EL (cell line): ENCODE data around the gene LDLRAD3.

Experiments used
- DNase-seq: peaks from one replicate; pipeline ENCODE4 v3.0.0-alpha.2; 2016

The LDLRAD3 gene

GRCh38 chr11:35963911-35964310 is 20.0 kb downstream of the LDLRAD3 start:
- no peak for DNase-seq

DNA sequence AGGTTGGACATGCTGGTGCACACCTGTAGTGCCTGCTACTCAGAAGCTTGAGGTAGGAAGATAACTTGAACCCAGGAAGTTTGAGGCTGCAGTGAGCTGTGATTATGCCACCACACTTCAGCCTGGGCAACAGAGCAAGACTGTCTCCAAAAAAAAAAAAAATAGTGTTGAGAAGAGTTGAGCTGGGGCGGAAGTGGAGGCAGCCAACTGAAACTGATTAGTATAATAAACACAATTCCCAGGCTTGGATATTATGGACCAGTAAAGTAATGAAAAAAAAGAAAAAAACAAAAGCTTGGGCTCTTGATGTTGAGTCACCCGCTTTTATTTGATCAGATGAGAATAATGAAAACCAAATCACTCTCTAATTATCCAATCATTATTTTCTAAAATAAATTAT is 21.0 kb downstream of the LDLRAD3 start:
- DNase-seq: no peak

- DNase-seq: no peak
Measured at GRCh38 chr11:35967042-35967441, 23.2 kb downstream of the LDLRAD3 start.

DNA sequence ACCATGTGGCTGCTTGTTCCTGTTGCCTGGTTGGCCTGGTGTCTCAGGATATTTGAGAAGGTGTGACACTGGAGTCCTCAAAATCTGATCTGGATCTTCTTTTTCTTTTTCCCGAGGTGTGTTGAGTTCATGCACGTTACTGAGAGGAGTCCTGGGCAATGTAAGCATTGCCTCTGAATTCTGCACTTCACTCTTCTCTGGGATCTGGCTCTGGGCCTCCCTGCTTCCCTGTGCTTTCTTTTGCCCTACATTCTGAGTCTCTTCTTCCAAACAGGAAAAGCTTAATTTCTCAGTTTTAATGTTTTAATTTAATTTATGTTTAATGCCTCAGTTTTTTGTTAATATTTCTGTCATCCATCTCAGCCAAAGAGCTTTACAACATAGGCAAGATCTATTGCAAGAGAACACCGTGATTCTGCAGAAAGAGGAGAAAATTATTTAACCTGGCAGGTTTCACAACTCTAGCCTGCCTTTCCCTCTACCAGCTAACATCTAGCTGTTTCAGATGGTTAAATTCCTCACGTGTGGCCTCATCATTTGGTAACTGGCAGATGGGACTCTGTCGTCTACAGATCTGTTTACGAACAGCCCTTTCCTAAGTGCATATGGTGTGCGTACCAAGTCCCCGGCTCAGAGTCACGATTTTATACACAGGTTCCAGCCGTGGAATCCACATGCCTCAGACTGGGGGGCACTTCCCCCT is 24.7 kb downstream of the LDLRAD3 start:
- no peak for DNase-seq

DNA sequence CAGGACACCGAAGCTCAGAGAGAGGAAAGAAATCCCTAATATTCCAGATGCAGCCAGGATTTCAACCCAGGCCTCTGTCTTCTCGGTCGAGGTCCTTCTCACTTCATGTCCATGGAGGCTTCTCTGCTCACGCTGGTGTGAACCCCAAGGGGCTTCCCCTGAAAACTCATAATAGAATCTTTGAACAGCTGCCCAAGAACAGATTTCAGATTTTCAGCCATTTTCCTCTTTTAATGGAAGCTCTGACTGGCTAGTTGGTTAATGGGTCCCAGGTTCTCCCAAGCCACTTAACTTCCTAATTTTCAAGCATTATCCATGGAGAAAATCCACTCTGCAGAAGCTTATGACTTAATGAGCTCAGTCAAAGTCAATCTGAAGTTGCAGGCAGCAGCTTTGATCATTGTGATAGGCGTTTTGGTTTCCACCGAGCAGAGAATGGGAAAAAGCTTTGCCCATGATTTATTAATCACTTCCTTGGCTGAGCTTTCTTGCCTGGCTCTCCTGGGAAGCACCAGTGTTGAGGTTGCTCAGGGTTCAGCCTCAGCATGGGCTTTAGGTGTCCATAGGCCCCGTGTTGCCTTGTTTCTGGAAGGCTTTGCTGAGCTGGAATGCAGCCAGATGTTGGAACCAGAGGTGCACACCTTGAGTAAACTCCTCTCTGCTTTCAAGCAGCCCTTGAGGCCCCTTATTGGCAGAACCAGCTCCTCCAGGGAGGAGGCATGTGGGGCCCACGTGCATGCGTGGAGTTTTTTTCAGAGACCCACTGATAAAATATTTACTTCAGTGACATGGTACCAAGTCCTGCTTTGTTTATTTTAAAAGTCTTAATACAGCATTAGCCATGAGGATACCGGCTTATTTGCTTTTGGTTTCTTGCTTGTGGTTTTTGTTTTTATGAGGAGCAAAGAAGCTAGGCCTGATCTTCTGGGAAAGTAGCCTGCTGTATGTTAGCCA is 25.5 kb downstream of the LDLRAD3 start:
- no peak for DNase-seq

GRCh38 chr11:35970445-35970844 is 26.6 kb downstream of the LDLRAD3 start:
- DNase-seq: no peak

GRCh38 chr11:35971841-35972422 is 28.1 kb downstream of the LDLRAD3 start:
- no peak for DNase-seq

DNA sequence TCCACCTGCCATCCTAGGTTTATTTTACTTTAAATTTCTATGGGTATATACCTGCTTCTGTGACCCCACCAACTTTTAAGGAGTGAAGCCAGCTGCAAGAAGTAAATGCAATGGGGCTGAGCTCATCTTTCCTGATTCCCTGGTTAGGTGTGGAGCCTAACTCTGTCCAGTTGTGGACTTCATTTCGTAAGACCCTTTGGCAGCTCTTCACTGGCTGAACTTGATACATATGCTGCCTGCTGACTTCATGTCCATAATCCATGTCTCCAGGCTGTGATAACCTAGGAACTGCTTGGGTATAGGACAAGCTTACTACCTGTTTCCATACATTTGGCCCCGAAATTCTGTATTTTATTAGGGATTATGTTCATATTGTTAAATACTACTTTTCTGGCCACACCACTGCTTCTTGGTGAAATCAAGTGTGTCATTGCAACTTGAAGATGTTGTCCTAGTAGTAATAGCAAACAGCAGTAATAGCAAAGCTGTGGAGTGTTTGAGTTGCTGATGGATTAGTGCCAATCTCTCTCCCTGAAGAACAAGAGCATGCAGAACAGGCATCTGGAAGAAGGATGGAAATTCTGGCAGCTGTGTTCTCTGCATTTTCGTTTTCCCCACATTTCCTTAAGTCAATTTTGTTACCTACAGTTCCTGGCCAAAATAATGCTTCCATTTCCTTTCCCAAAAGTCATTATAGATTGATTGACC is 31.2 kb downstream of the LDLRAD3 start:
- no peak for DNase-seq

DNA sequence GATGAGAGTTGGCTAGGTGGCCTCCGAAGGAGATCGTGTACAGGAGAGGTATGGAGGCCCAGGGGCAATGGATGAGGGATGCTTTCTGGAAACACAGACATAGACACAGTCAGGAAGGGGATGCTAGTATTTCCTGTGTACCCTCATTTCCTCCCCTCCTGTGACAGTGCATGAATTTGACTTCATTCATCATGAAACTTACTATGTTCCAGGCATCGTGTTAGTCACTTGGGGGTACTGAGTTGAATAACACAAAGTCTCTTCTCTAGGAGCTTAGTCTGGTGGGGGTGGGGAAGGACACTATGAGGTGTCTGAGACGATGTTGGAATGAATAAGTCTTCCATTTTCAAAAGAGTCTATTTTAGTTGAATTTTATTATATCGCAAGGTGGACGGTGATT is 32.6 kb downstream of the LDLRAD3 start:
- no peak for DNase-seq

- DNase-seq: no peak
Measured at GRCh38 chr11:35978183-35978582, 34.3 kb downstream of the LDLRAD3 start.

- no peak for DNase-seq
Measured at GRCh38 chr11:35978891-35979290, 35.0 kb downstream of the LDLRAD3 start.

DNA sequence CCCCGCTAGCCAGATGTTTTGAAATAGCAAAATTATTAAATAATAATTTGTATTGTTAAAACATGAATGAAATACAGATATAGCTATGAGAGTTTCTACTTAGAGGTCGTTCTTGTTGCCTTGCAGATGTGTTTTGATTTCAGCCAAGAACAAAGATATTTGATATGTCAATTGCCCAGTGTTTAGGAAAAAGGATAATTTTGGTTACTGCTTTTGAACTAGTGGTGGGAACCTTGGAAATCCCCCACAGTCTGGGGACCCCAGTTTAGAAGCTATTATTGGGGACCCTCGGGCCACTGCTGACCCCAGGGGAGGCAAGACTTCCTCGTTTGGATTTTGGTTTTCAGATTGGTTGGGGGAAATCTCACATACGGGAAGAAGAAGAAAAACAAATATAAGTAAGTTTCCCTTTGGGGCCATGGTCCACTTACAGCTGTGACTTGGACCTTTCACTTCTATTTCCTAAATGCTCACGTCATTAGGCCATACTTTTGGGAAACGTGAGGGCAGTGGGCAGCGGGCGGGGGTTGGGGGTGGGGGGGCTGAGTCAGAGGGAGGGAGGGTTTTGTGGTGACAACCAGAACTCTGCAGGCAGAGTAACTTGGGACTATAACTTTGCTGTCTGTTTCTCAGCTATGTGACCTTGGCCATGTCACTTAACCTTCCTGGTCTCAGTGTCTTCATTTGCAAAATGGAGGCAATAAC is 37.0 kb downstream of the LDLRAD3 start:
- no peak for DNase-seq

- no peak for DNase-seq
Measured at GRCh38 chr11:35981581-35981980, 37.7 kb downstream of the LDLRAD3 start.

- DNase-seq: no peak
Measured at GRCh38 chr11:35982061-35982460, 38.2 kb downstream of the LDLRAD3 start.

- DNase-seq: no peak
Measured at GRCh38 chr11:35983981-35984380, 40.1 kb downstream of the LDLRAD3 start.

- no peak for DNase-seq
Measured at GRCh38 chr11:35986947-35987346, 43.1 kb downstream of the LDLRAD3 start.

DNA sequence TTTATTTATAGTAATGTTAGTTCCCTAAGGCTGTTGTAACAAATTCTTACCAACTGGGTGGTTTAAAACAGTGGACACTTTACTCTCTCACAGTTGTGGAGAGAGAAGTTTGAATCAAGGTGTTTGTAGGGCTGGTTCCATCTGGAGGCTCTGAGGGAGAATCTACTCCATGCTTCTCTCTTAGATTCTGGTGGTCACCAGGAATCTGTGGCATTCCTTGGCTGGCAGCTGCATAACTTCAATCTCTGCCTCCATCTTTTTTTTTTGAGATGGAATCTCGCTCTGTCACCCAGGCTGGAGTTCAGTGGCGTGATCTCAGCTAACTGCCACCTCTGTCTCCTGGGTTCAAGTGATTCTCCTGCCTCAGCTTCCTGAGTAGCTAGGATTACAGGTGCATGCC is 46.3 kb downstream of the LDLRAD3 start:
- peak; percentile 23 for DNase-seq

DNA sequence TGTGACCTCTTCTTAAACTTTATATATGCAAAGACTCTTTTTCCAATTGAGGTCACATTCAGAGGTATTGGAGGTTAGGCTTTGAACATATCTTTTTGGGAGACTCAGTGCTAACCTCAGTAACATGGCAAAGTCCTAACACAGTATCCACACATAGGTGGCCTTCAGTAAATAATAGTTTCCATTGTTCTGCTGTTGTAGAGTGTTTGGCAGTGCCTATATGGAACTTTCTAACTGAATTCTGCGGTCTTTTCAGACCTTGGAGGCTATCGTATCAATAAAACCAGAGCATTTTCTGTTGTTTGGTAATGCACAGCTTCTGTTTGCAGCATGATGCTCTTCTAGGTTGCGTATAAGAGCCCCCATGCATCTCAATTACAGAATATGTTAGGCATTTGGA is 47.0 kb downstream of the LDLRAD3 start:
- no peak for DNase-seq

GRCh38 chr11:35992548-35992947 is 48.7 kb downstream of the LDLRAD3 start:
- DNase-seq: no peak

DNA sequence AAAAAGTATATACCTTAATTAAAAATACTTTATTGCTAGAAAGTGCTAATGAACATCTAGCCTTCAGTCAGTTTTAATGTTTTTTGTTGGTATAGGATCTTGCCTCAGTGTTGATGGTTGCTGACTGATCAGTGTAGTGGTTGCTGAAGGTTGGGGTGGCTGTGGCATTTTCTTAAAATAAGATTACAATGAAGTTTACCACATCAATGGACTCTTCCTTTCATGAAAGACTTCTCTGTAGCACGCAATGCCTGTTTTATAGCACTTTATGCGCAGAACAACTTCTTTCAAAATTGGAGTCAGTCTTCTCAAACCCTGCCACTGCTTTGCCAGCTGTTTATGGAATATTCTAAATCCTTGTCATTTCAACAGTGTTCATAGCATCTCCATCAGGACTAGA is 50.6 kb downstream of the LDLRAD3 start:
- DNase-seq: no peak

DNA sequence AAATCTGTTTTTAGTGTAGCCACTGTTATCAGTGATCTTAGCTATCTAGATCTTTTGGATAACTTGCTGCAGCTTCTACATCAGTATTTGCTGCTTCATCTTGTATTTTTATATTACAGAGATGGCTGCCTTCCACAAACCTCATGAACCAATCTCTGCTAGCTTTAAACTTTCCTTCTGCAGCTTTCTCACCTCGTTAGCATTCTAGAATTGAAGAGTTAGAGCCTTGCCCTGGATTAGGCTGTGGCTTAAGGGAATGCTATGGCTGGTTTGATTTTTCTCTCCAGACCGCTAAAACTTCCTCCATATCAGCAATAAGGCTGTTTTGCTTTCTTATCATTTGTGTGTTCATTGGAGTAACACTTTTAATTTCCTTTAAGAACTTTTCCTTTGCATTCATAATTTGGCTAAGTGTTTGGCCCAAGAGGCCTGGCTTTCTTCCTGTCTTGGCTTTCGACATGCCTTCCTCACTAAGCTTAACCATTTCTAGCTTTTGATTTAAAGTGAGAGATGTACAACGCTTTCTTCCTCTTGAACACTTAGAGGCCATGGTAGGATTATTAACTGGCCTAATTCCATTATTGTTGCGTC is 51.9 kb downstream of the LDLRAD3 start:
- DNase-seq: no peak

DNA sequence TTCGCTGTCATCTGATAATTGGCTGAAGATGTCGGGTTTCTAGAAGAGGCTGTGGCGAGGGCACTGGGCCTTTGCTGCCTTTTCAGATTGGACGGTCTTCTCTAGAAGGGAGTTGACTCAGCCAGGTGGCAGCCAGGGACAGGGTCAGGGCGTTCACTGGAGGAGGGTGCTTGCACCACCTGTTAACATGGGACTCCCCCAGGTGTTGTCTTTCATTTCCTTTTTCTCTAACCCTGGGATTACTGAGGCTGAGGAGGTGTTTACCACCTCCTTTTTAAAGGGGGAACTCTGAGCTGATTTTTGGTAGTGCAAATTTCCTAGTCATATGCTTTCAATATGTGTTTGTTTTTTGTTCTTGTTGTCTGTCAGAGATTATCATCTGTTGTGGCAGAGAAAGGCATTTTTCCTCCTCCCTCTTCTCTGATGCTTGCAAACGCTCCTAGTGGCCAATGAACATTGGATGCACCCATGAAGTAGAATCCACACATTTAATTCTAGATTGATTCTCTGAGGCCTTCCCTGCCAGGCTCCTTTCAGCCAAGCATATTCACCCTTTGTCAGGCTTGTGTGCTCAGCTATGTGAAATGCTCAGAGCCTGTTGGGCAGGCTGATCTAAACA is 54.1 kb downstream of the LDLRAD3 start:
- no peak for DNase-seq
